Fibroblast of villous mesenchyme (primary cell): Measurements from ENCODE around the gene SLC6A19. TPM values are rescaled to one million over a fixed set of nuclear protein-coding genes. Genes with fewer than 3 reads are reported as not detected.

Experiments used
- DNase-seq: peaks from one replicate; pipeline ENCODE4 v3.0.0-alpha.2; 2010; ENCODE audit warnings: low read depth
- H3K4me3 ChIP-seq: 2 replicates; pipeline ENCODE4 v1.5.1; 2011; ENCODE audit warnings: low read depth, mild to moderate bottlenecking, low read length
- CTCF ChIP-seq: IDR thresholded peaks from 2 replicates; pipeline ENCODE4 v1.5.1; 2012; ENCODE audit warnings: low read depth, mild to moderate bottlenecking, low read length; ENCODE audit not compliant: insufficient read depth
- total RNA-seq: library from RNA; depleted of rRNA; stranded (reverse); fragments of >200 nt; gene quantifications from 2 replicates; pipeline ENCODE4 v1.2.3, GENCODE V29; 2012

SLC6A19 gene
- total RNA-seq, 1 donor, result not detected

- H3K4me3 ChIP-seq, result no peak overlapping the region
- DNase-seq, result no peak
- TF ChIP-seq CTCF, result no peak
These were observed 35.0 kb upstream of the SLC6A19 start for GRCh38 chr5:1166370-1166769.

GRCh38 chr5:1167361-1167727 lies 34.1 kb upstream of the SLC6A19 start:
- no peak for TF ChIP-seq CTCF
- no peak for DNase-seq
- no peak overlapping the region for H3K4me3 ChIP-seq

- DNase-seq, result peak; percentile 79
- H3K4me3 ChIP-seq, result peak overlapping the region; percentile 36
These were observed 33.4 kb upstream of the SLC6A19 start for GRCh38 chr5:1167728-1168709.

GRCh38 chr5:1168796-1169195 lies 32.6 kb upstream of the SLC6A19 start:
- no peak for DNase-seq
- H3K4me3 ChIP-seq, result no peak overlapping the region
- no peak for TF ChIP-seq CTCF

More at GRCh38 chr5:1167728-1168709, 33.4 kb upstream of the SLC6A19 start:
- peak; percentile 86 for TF ChIP-seq CTCF

- DNase-seq, result no peak
- no peak for TF ChIP-seq CTCF
- no peak overlapping the region for H3K4me3 ChIP-seq
These were observed 31.9 kb upstream of the SLC6A19 start for GRCh38 chr5:1169211-1170115.

GRCh38 chr5:1171340-1171941 lies 30.0 kb upstream of the SLC6A19 start:
- TF ChIP-seq CTCF, result no peak
- H3K4me3 ChIP-seq, result no peak overlapping the region
- DNase-seq, result peak; percentile 45
